H1 (cell line): ENCODE data around the gene MAGI1. TPM values are rescaled to one million over a fixed set of nuclear protein-coding genes. Genes with fewer than 3 reads are reported as not detected.

Experiments
- CBX5 ChIP-seq: fragments of 300-800, 300-1000 bp; sonication (generic); IDR thresholded peaks from 2 replicates; pipeline ENCODE4 v1.7.1; 2016; ENCODE audit warnings: antibody characterized with exemption, low read length, low read depth
- GABPA ChIP-seq: IDR thresholded peaks from 2 replicates; pipeline ENCODE4 v1.6.1; 2011; ENCODE audit warnings: mild to moderate bottlenecking, low read length, moderate library complexity, borderline replicate concordance; ENCODE audit not compliant: insufficient read depth
- KDM5A ChIP-seq: fragments of 200-600 bp; IDR thresholded peaks from 2 replicates; pipeline ENCODE4 v1.7.1; 2012; ENCODE audit warnings: mild to moderate bottlenecking, low read length, inconsistent platforms, mixed read lengths
- NRF1 ChIP-seq: IDR thresholded peaks from 2 replicates; pipeline ENCODE4 v1.6.1; 2011; ENCODE audit warnings: mild to moderate bottlenecking, low read depth, low read length, improper control_type of control experiment
- POLR2AphosphoS5 ChIP-seq: IDR thresholded peaks from 2 replicates; pipeline ENCODE4 v1.6.1; 2011; ENCODE audit warnings: low read depth, low read length
- RFX5 ChIP-seq: IDR thresholded peaks from 2 replicates; pipeline ENCODE4 v1.6.1; 2011; ENCODE audit warnings: low read depth, low read length, improper control_type of control experiment, borderline replicate concordance
- SRF ChIP-seq: IDR thresholded peaks from 2 replicates; pipeline ENCODE4 v1.6.1; 2011; ENCODE audit warnings: mild to moderate bottlenecking, low read depth, low read length, moderate library complexity
- polyA plus RNA-seq, 7 experiments: library from polyadenylated mRNA; depleted of rRNA in 3 of 7; stranded (reverse) in 5 of 7; unstranded in 2 of 7; fragments of >200 nt in 5 of 7; fragments of 200-250 nt in 2 of 7; gene quantifications; 1 replicate in 5 of 7; 2 replicates in 1 of 7; 4 replicates in 1 of 7; pipeline versions ENCODE4 v1.2.1 to v1.2.3, GENCODE V29; 2011 to 2013; ENCODE audit warnings: missing spikeins in 2 of 7, mixed read lengths in 2 of 7
- total RNA-seq: library from RNA; stranded (reverse); fragmentation: NEBNext Ultra II Directional; extraction: Animal tissue kit (Norgen Biotek cat#: 25700); gene quantifications from 2 replicates; pipeline ENCODE4 v1.2.1, GENCODE V29; 2021
- TF ChIP-seq, protein P1 (sequence below), 3 experiments: IDR thresholded peaks; 1 replicate in 2 of 3; 2 replicates in 1 of 3; pipeline versions ENCODE4 v1.5.1 to v1.6.1; 2011; ENCODE audit warnings: low read length in 3 of 3, mild to moderate bottlenecking in 3 of 3, inconsistent platforms in 2 of 3, low read depth in 1 of 3, moderate library complexity in 1 of 3; ENCODE audit not compliant: insufficient read depth in 1 of 3; ENCODE audit errors: control extremely low read depth in 1 of 3

The MAGI1 gene
- total and polyA plus RNA-seq, 2 of the 8 experiments (the other 6 are each of a cell fraction or from before 2014, with no cell fraction given): 19.8 to 78.0 TPM

DNA sequence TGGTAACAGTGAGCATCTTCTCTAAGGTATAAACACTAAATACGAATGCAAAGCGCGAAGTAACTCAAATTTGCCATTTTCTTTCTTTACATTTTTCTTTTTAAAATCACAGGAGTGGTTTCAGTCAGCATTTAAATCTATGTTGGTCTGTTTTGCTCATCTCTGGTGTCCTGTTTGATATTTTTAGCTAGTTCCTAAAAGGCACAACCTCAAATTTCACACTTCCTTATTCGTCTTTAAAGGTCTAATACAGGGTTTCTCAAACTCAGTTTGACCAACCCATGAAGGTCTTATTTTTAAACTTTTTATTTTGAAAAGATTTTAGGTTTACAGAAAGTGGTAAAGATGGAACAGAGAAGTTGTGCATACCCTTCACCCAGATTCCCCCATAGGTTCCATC is 201.1 kb downstream of the MAGI1 start (continued):
- TF ChIP-seq GABPA (no peak), NRF1 (no peak), POLR2AphosphoS5 (no peak), RFX5 (no peak), CBX5 (no peak), SRF (no peak), KDM5A (no peak)
- TF ChIP-seq, protein P1, sequence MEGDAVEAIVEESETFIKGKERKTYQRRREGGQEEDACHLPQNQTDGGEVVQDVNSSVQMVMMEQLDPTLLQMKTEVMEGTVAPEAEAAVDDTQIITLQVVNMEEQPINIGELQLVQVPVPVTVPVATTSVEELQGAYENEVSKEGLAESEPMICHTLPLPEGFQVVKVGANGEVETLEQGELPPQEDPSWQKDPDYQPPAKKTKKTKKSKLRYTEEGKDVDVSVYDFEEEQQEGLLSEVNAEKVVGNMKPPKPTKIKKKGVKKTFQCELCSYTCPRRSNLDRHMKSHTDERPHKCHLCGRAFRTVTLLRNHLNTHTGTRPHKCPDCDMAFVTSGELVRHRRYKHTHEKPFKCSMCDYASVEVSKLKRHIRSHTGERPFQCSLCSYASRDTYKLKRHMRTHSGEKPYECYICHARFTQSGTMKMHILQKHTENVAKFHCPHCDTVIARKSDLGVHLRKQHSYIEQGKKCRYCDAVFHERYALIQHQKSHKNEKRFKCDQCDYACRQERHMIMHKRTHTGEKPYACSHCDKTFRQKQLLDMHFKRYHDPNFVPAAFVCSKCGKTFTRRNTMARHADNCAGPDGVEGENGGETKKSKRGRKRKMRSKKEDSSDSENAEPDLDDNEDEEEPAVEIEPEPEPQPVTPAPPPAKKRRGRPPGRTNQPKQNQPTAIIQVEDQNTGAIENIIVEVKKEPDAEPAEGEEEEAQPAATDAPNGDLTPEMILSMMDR (IDR thresholded peaks at IDR 0.05; ENCODE audit: control extremely low read depth in 1 of 3, insufficient read depth in 1 of 3, low read depth in 1 of 3, low read length in 3 of 3): no peak
- TF ChIP-seq, all 59 proteins: peak for 0
